ENCODE data around the gene PLXDC2.

PLXDC2 gene

GRCh38 chr10:20117471-20117870 lies 301.2 kb downstream of the PLXDC2 start:
- DNase-seq (ENCODE audit: low spot score): no peak
- no peaks in the 10 kb centered on the region for H3K27me3 ChIP-seq (ENCODE audit: insufficient read depth, poor library complexity, severe bottlenecking)
- no peak for TF ChIP-seq CTCF (IDR thresholded peaks at IDR 0.05; ENCODE audit: poor library complexity, severe bottlenecking)
- H3K4me3 ChIP-seq (ENCODE audit: severe bottlenecking): no peak overlapping the region
- no peak for ATAC-seq (ENCODE audit: low read depth)
- H3K27ac ChIP-seq (ENCODE audit: poor library complexity, severe bottlenecking): no peak overlapping the region
- H3K9me3 ChIP-seq (ENCODE audit: severe bottlenecking): no peaks in the 10 kb centered on the region
- no peaks in the 10 kb centered on the region for H3K36me3 ChIP-seq (ENCODE audit: low read depth)
- no peaks in the 10 kb centered on the region for H3K4me1 ChIP-seq (ENCODE audit: insufficient read depth, poor library complexity, severe bottlenecking)

- TF ChIP-seq CTCF (IDR thresholded peaks at IDR 0.05; ENCODE audit: poor library complexity, severe bottlenecking): no peak
- H3K36me3 ChIP-seq (ENCODE audit: low read depth): no peaks in the 10 kb centered on the region
- H3K27me3 ChIP-seq (ENCODE audit: insufficient read depth, poor library complexity, severe bottlenecking): no peaks in the 10 kb centered on the region
- no peak for DNase-seq (ENCODE audit: low spot score)
- ATAC-seq (ENCODE audit: low read depth): no peak
- no peaks in the 10 kb centered on the region for H3K4me1 ChIP-seq (ENCODE audit: insufficient read depth, poor library complexity, severe bottlenecking)
- no peak overlapping the region for H3K4me3 ChIP-seq (ENCODE audit: severe bottlenecking)
- H3K9me3 ChIP-seq (ENCODE audit: severe bottlenecking): no peaks in the 10 kb centered on the region
- H3K27ac ChIP-seq (ENCODE audit: poor library complexity, severe bottlenecking): no peak overlapping the region
Measured at GRCh38 chr10:20118119-20118518, 301.9 kb downstream of the PLXDC2 start.

- ATAC-seq (ENCODE audit: low read depth) (no peak), DNase-seq (ENCODE audit: low spot score) (no peak)
- Histone ChIP-seq H3K27ac (ENCODE audit: poor library complexity, severe bottlenecking) (no peak overlapping the region), H3K4me1 (ENCODE audit: insufficient read depth, poor library complexity, severe bottlenecking) (no peaks in the 10 kb centered on the region), H3K9me3 (ENCODE audit: severe bottlenecking) (no peaks in the 10 kb centered on the region), H3K27me3 (ENCODE audit: insufficient read depth, poor library complexity, severe bottlenecking) (no peaks in the 10 kb centered on the region), H3K36me3 (ENCODE audit: low read depth) (no peaks in the 10 kb centered on the region), H3K4me3 (ENCODE audit: severe bottlenecking) (no peak overlapping the region)
- TF ChIP-seq CTCF (IDR thresholded peaks at IDR 0.05; ENCODE audit: poor library complexity, severe bottlenecking): no peak
Measured at GRCh38 chr10:20128811-20129210, 312.6 kb downstream of the PLXDC2 start.

GRCh38 chr10:20132816-20133215 lies 316.6 kb downstream of the PLXDC2 start:
- ATAC-seq (ENCODE audit: low read depth): no peak
- no peaks in the 10 kb centered on the region for H3K4me1 ChIP-seq (ENCODE audit: insufficient read depth, poor library complexity, severe bottlenecking)
- H3K27ac ChIP-seq (ENCODE audit: poor library complexity, severe bottlenecking): no peak overlapping the region
- H3K4me3 ChIP-seq (ENCODE audit: severe bottlenecking): no peak overlapping the region
- H3K9me3 ChIP-seq (ENCODE audit: severe bottlenecking): no peaks in the 10 kb centered on the region
- TF ChIP-seq CTCF (IDR thresholded peaks at IDR 0.05; ENCODE audit: poor library complexity, severe bottlenecking): no peak
- H3K36me3 ChIP-seq (ENCODE audit: low read depth): no peaks in the 10 kb centered on the region
- no peaks in the 10 kb centered on the region for H3K27me3 ChIP-seq (ENCODE audit: insufficient read depth, poor library complexity, severe bottlenecking)
- DNase-seq (ENCODE audit: low spot score): no peak

- Histone ChIP-seq H3K27ac (ENCODE audit: poor library complexity, severe bottlenecking) (no peak overlapping the region), H3K9me3 (ENCODE audit: severe bottlenecking) (no peaks in the 10 kb centered on the region), H3K27me3 (ENCODE audit: insufficient read depth, poor library complexity, severe bottlenecking) (no peaks in the 10 kb centered on the region), H3K4me3 (ENCODE audit: severe bottlenecking) (no peak overlapping the region), H3K4me1 (ENCODE audit: insufficient read depth, poor library complexity, severe bottlenecking) (no peaks in the 10 kb centered on the region), H3K36me3 (ENCODE audit: low read depth) (no peaks in the 10 kb centered on the region)
- DNase-seq (ENCODE audit: low spot score) (no peak), ATAC-seq (ENCODE audit: low read depth) (no peak)
- TF ChIP-seq CTCF (IDR thresholded peaks at IDR 0.05; ENCODE audit: poor library complexity, severe bottlenecking): no peak
Measured at GRCh38 chr10:20133669-20134189, 317.5 kb downstream of the PLXDC2 start.

All from RWPE2 (cell line).